WTC11 (cell line): Measurements from ENCODE around the gene TMUB1. TPM values are rescaled to one million over a fixed set of nuclear protein-coding genes. Genes with fewer than 3 reads are reported as not detected.

Experiments used
- ATAC-seq: fragments of 200-7000 bp; cut with Tn5 transposase; 2 replicates; pipeline ENCODE4 v1.10.0; 2021; ENCODE audit warnings: mild to moderate bottlenecking, moderate library complexity
- CTCF ChIA-PET: fragments of 300-600 bp; sonication (Branson Sonifier 250); formaldehyde crosslinking; loops from one replicate; lab custom pipeline; 2021; ENCODE audit warnings: antibody characterized with exemption; lab: Charles Lee
- POLR2A ChIA-PET: fragments of 350-600 bp; sonication (Branson Sonifier 250); formaldehyde crosslinking; loops from one replicate; lab custom pipeline; 2021; ENCODE audit warnings: antibody characterized with exemption; lab: Charles Lee
- DNase-seq: peaks from one replicate; pipeline ENCODE4 v3.0.0; 2021; ENCODE audit warnings: low spot score
- H3K27ac Mint-ChIP-seq: 2 replicates; pipeline ENCODE4 v1.8.0; 2021; ENCODE audit warnings: mixed read lengths
- H3K27me3 Mint-ChIP-seq: 2 replicates; pipeline ENCODE4 v1.8.0; 2021; ENCODE audit warnings: low read depth, mild to moderate bottlenecking, moderate library complexity, mixed read lengths
- H3K36me3 Mint-ChIP-seq: 2 replicates; pipeline ENCODE4 v1.8.0; 2021; ENCODE audit warnings: mixed read lengths
- H3K4me1 Mint-ChIP-seq: 2 replicates; pipeline ENCODE4 v1.8.0; 2022; ENCODE audit warnings: mixed read lengths
- H3K4me3 Mint-ChIP-seq: 2 replicates; pipeline ENCODE4 v1.8.0; 2021; ENCODE audit warnings: mild to moderate bottlenecking, moderate library complexity, mixed read lengths
- H3K9me3 Mint-ChIP-seq: 2 replicates; pipeline ENCODE4 v1.8.0; 2021; ENCODE audit warnings: mixed read lengths
- ATF1 ChIP-seq: sonication (generic); formaldehyde crosslinking; IDR thresholded peaks from 2 replicates; pipeline ENCODE4 v1.8.1; 2023; ENCODE audit warnings: mild to moderate bottlenecking, moderate library complexity, missing genetic modification reagents
- CBFB ChIP-seq: sonication (generic); formaldehyde crosslinking; IDR thresholded peaks from 2 replicates; pipeline ENCODE4 v1.8.1; 2022; ENCODE audit warnings: mild to moderate bottlenecking, low read depth, missing genetic modification reagents
- ELF4 ChIP-seq: sonication (generic); formaldehyde crosslinking; IDR thresholded peaks from 2 replicates; pipeline ENCODE4 v1.8.1; 2022; ENCODE audit warnings: low read depth, mild to moderate bottlenecking, moderate library complexity, missing genetic modification reagents
- EMX1 ChIP-seq: fragments of 250-450 bp; sonication (Bioruptor Pico); IDR thresholded peaks from 2 replicates; pipeline ENCODE4 v1.8.0; 2021; ENCODE audit warnings: mild to moderate bottlenecking
- ETV6 ChIP-seq: sonication (generic); formaldehyde crosslinking; IDR thresholded peaks from 2 replicates; pipeline ENCODE4 v1.8.1; 2022; ENCODE audit warnings: mild to moderate bottlenecking, missing genetic modification reagents
- FOXJ3 ChIP-seq: sonication (generic); formaldehyde crosslinking; IDR thresholded peaks from 2 replicates; pipeline ENCODE4 v1.9.0; 2021; ENCODE audit warnings: missing genetic modification reagents, mild to moderate bottlenecking, borderline replicate concordance
- GABPB1 ChIP-seq: sonication (generic); formaldehyde crosslinking; IDR thresholded peaks from 2 replicates; pipeline ENCODE4 v1.8.1; 2023; ENCODE audit warnings: mild to moderate bottlenecking, missing genetic modification reagents
- JUN ChIP-seq: sonication (generic); formaldehyde crosslinking; IDR thresholded peaks from 2 replicates; pipeline ENCODE4 v1.8.0; 2023; ENCODE audit warnings: mild to moderate bottlenecking, missing genetic modification reagents
- KAT7 ChIP-seq: sonication (generic); formaldehyde crosslinking; IDR thresholded peaks from 2 replicates; pipeline ENCODE4 v1.8.1; 2023; ENCODE audit warnings: missing genetic modification reagents, mild to moderate bottlenecking, borderline replicate concordance
- MXD4 ChIP-seq: fragments of 250-450 bp; sonication (Bioruptor Pico); IDR thresholded peaks from 2 replicates; pipeline ENCODE4 v1.8.0; 2021; ENCODE audit warnings: mild to moderate bottlenecking, moderate library complexity, borderline replicate concordance
- MYBL2 ChIP-seq: sonication (generic); formaldehyde crosslinking; IDR thresholded peaks from 2 replicates; pipeline ENCODE4 v1.8.1; 2023; ENCODE audit warnings: mild to moderate bottlenecking, moderate library complexity, missing genetic modification reagents
- NR3C1 ChIP-seq: sonication (generic); formaldehyde crosslinking; conservative IDR thresholded peaks from 2 replicates; pipeline ENCODE4 v1.8.1; 2023; ENCODE audit warnings: low read depth, mild to moderate bottlenecking, missing genetic modification reagents
- PRRX2 ChIP-seq: fragments of 250-450 bp; sonication (Bioruptor Pico); IDR thresholded peaks from 2 replicates; pipeline ENCODE4 v1.8.0; 2021; ENCODE audit warnings: mild to moderate bottlenecking
- RORB ChIP-seq: fragments of 250-450 bp; sonication (Bioruptor Pico); IDR thresholded peaks from 2 replicates; pipeline ENCODE4 v1.9.0; 2021; ENCODE audit warnings: mild to moderate bottlenecking
- SMAD3 ChIP-seq: sonication (generic); formaldehyde crosslinking; IDR thresholded peaks from 2 replicates; pipeline ENCODE4 v1.8.0; 2022; ENCODE audit warnings: missing genetic modification reagents, mild to moderate bottlenecking, borderline replicate concordance
- SMAD4 ChIP-seq: sonication (generic); formaldehyde crosslinking; IDR thresholded peaks from 2 replicates; pipeline ENCODE4 v1.8.0; 2022; ENCODE audit warnings: mild to moderate bottlenecking, missing genetic modification reagents
- SP1 ChIP-seq: sonication (generic); formaldehyde crosslinking; conservative IDR thresholded peaks from 2 replicates; pipeline ENCODE4 v1.8.1; 2022; ENCODE audit warnings: missing genetic modification reagents
- TCF7 ChIP-seq: sonication (generic); formaldehyde crosslinking; IDR thresholded peaks from 2 replicates; pipeline ENCODE4 v1.8.0; 2022; ENCODE audit warnings: mild to moderate bottlenecking, low read depth, missing genetic modification reagents, moderate library complexity
- TEAD4 ChIP-seq: sonication (generic); formaldehyde crosslinking; IDR thresholded peaks from 2 replicates; pipeline ENCODE4 v1.8.0; 2022; ENCODE audit warnings: mild to moderate bottlenecking, missing genetic modification reagents
- ZNF121 ChIP-seq: sonication (generic); formaldehyde crosslinking; IDR thresholded peaks from 2 replicates; pipeline ENCODE4 v1.8.0; 2023; ENCODE audit warnings: missing genetic modification reagents
- ZNF232 ChIP-seq: sonication (generic); formaldehyde crosslinking; IDR thresholded peaks from 2 replicates; pipeline ENCODE4 v1.8.0; 2022; ENCODE audit warnings: mild to moderate bottlenecking, missing genetic modification reagents
- total RNA-seq: library from RNA; stranded (reverse); gene quantifications from 3 replicates; pipeline ENCODE4 v1.2.3, GENCODE V29; 2021
- TF ChIP-seq, protein P1 (sequence below): sonication (generic); formaldehyde crosslinking; IDR thresholded peaks from 2 replicates; pipeline ENCODE4 v1.8.1; 2023; ENCODE audit warnings: mild to moderate bottlenecking, missing genetic modification reagents, moderate library complexity
- TF ChIP-seq, protein P2 (sequence below): fragments of 250-450 bp; sonication (Bioruptor Pico); IDR thresholded peaks from 2 replicates; pipeline ENCODE4 v1.9.0; 2021; ENCODE audit warnings: mild to moderate bottlenecking
- TF ChIP-seq, protein P3 (sequence below): sonication (generic); formaldehyde crosslinking; IDR thresholded peaks from 2 replicates; pipeline ENCODE4 v1.8.1; 2023; ENCODE audit warnings: mild to moderate bottlenecking, missing genetic modification reagents
- TF ChIP-seq, protein P4 (sequence below): fragments of 250-450 bp; sonication (Bioruptor Pico); conservative IDR thresholded peaks from 2 replicates; pipeline ENCODE4 v1.9.0; 2021; ENCODE audit warnings: mild to moderate bottlenecking

Gene TMUB1
- total RNA-seq, 1 experiment from 2014 or later, result 72.8 TPM

DNA sequence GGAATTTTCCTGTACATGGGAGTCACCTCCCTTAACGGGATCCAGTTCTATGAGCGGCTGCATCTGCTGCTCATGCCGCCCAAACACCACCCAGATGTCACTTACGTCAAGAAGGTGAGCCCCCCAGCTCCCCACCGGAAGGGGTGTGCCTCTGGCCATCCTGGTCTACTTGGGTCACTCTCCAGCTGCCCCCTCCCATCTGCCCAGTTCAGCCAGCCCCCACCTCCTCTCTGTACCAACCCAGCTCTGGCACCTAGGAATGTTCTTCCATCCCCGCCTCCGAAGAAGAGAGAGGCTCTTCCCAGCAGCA lies 7.7 kb downstream of the TMUB1 start:
- Mint-ChIP-seq H3K4me1 (peaks cover 29% of the 10 kb centered on the region), H3K27ac (peak overlapping the region; percentile 57; the same call in 1 of the 2 replicates), H3K27me3 (no peaks in the 10 kb centered on the region), H3K9me3 (no peaks in the 10 kb centered on the region), H3K36me3 (peaks cover 24% of the 10 kb centered on the region), H3K4me3 (no peak overlapping the region)
- TF ChIP-seq ZNF232 (CRISPR knock-in tag) (no peak), SMAD3 (CRISPR knock-in tag) (no peak), PRRX2 (CRISPR knock-in tag) (no peak), TEAD4 (CRISPR knock-in tag) (no peak), MXD4 (CRISPR knock-in tag) (no peak), ATF1 (no peak), MYBL2 (CRISPR knock-in tag) (no peak), JUN (CRISPR knock-in tag) (no peak), GABPB1 (CRISPR knock-in tag) (no peak), CBFB (CRISPR knock-in tag) (no peak), NR3C1 (no peak), FOXJ3 (no peak)
- TF ChIP-seq, protein P1, sequence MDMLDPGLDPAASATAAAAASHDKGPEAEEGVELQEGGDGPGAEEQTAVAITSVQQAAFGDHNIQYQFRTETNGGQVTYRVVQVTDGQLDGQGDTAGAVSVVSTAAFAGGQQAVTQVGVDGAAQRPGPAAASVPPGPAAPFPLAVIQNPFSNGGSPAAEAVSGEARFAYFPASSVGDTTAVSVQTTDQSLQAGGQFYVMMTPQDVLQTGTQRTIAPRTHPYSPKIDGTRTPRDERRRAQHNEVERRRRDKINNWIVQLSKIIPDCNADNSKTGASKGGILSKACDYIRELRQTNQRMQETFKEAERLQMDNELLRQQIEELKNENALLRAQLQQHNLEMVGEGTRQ (CRISPR knock-in tag), result no peak
- TF ChIP-seq, protein P2, sequence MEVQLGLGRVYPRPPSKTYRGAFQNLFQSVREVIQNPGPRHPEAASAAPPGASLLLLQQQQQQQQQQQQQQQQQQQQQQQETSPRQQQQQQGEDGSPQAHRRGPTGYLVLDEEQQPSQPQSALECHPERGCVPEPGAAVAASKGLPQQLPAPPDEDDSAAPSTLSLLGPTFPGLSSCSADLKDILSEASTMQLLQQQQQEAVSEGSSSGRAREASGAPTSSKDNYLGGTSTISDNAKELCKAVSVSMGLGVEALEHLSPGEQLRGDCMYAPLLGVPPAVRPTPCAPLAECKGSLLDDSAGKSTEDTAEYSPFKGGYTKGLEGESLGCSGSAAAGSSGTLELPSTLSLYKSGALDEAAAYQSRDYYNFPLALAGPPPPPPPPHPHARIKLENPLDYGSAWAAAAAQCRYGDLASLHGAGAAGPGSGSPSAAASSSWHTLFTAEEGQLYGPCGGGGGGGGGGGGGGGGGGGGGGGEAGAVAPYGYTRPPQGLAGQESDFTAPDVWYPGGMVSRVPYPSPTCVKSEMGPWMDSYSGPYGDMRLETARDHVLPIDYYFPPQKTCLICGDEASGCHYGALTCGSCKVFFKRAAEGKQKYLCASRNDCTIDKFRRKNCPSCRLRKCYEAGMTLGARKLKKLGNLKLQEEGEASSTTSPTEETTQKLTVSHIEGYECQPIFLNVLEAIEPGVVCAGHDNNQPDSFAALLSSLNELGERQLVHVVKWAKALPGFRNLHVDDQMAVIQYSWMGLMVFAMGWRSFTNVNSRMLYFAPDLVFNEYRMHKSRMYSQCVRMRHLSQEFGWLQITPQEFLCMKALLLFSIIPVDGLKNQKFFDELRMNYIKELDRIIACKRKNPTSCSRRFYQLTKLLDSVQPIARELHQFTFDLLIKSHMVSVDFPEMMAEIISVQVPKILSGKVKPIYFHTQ (CRISPR knock-in tag), result no peak
- TF ChIP-seq, protein P3, sequence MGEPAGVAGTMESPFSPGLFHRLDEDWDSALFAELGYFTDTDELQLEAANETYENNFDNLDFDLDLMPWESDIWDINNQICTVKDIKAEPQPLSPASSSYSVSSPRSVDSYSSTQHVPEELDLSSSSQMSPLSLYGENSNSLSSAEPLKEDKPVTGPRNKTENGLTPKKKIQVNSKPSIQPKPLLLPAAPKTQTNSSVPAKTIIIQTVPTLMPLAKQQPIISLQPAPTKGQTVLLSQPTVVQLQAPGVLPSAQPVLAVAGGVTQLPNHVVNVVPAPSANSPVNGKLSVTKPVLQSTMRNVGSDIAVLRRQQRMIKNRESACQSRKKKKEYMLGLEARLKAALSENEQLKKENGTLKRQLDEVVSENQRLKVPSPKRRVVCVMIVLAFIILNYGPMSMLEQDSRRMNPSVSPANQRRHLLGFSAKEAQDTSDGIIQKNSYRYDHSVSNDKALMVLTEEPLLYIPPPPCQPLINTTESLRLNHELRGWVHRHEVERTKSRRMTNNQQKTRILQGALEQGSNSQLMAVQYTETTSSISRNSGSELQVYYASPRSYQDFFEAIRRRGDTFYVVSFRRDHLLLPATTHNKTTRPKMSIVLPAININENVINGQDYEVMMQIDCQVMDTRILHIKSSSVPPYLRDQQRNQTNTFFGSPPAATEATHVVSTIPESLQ, result no peak
- CTCF ChIA-PET, result interaction anchor here (1.3 to 4.8 kb wide), 2 partner anchors 36 to 113 kb away, joined by 3 to 64 read pairs; no protein-coding TSS in a partner anchor
- DNase-seq, result no peak
- ATAC-seq, result no peak
- POLR2A ChIA-PET, result interaction anchor here (1.1 kb wide), 1 partner anchor 36 kb away, joined by 4 read pairs; no protein-coding TSS in a partner anchor

DNA sequence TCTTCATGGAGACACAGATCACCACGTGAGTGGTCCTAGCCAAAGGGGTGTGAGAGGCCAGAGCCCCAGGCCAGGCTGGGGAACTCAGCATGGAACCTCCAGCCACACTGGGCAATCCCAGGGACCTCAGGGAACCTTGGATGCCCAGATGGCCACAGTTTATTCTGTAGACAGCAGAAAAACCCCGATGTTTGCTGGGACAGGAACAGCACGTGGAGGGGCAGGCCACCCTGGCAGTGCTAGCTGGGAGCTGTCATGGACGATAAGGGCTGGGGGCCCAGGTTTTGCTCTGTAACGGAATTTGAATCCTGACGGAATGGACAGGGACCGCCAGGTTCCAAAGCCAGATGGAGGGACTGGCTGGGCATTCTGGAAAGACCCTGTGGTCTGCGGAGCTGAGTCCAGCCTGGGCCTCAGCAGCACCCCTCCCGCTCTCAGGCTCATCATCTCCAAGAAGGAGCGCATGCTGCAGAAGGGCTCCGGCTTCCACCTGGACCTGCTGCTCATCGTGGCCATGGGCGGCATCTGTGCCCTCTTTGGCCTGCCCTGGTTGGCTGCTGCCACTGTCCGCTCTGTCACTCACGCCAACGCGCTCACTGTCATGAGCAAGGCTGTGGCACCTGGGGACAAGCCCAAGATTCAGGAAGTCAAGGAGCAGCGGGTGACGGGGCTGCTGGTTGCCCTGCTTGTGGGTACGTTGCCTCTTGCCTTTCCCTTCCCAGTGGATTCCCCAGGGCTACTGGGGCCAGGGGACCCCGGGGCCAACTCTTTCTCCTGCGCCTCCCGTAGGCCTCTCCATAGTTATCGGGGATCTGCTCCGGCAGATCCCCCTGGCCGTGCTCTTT lies 8.3 kb downstream of the TMUB1 start:
- Mint-ChIP-seq H3K27ac (no peak overlapping the region), H3K27me3 (no peaks in the 10 kb centered on the region), H3K36me3 (peaks cover 27% of the 10 kb centered on the region), H3K4me1 (peaks cover 29% of the 10 kb centered on the region), H3K4me3 (no peak overlapping the region), H3K9me3 (no peaks in the 10 kb centered on the region)
- DNase-seq (no peak), ATAC-seq (no peak)
- TF ChIP-seq ZNF121 (CRISPR knock-in tag) (no peak), TCF7 (no peak), ELF4 (no peak), ETV6 (no peak), EMX1 (CRISPR knock-in tag) (no peak), RORB (CRISPR knock-in tag) (no peak), KAT7 (CRISPR knock-in tag) (no peak), SP1 (no peak), SMAD4 (no peak)
- TF ChIP-seq, protein P4, sequence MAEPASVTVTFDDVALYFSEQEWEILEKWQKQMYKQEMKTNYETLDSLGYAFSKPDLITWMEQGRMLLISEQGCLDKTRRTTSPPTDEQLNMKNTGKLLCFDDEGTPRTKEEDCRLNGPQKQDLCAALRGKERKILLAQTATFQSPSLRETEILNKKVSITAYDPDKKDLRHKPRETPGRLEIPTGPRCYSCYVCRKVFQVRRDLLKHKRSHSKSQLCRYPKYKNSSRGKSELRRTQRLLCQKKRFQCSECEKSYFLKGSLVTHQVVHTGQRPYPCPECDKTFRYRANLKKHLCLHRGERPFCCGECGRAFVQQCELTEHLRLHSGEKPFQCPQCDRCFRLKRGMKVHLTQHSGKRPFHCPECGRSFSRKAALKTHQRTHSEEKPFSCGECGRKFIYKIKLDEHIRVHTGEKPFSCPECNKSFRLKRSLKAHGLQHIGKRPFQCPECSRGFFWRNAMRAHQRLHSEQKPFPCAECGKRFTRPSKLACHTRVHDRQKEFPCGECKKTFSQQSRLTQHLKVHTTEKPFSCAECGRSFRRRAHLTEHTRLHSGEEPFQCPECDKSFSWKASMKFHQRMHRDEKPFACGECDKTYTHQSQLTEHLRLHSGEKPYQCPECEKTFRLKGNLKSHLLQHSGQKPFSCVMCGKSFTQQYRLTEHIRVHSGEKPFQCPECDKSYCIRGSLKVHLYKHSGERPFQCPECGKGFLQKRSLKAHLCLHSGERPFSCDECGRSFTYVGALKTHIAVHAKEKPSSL, result no peak
- ChIA-PET CTCF (interaction anchor here (1.3 to 4.8 kb wide), 3 partner anchors 13 to 112 kb away, joined by 3 to 64 read pairs (median 3); no protein-coding TSS in a partner anchor), POLR2A (no interaction called here)
